OCI-LY1 (cell line): ENCODE data around the gene RBM47.
"Not testable (repeated sequence)": the region's sequence is repeated elsewhere in the genome, so short reads cannot be mapped to it uniquely, and the experiment has no call there.

Experiments used
- H2AFZ ChIP-seq: fragments of 200-600 bp; sonication (generic), shearing (Covaris generic); 2 replicates; pipeline ENCODE4 v1.6.0; 2014; ENCODE audit warnings: antibody characterized with exemption, mild to moderate bottlenecking, low read length
- H3F3A ChIP-seq: fragments of 200-600 bp; sonication (generic), shearing (Covaris generic); 2 replicates; pipeline ENCODE4 v1.6.0; 2014; ENCODE audit warnings: mild to moderate bottlenecking, antibody characterized with exemption, low read length, moderate library complexity; ENCODE audit not compliant: insufficient read depth
- H3K27ac ChIP-seq: fragments of 200-600 bp; sonication (generic); 2 replicates; pipeline ENCODE4 v1.5.1; 2014; ENCODE audit warnings: low read length, mixed run types, mild to moderate bottlenecking, low read depth; ENCODE audit not compliant: poor library complexity, severe bottlenecking
- H3K27me3 ChIP-seq: fragments of 200-600 bp; sonication (generic); 2 replicates; pipeline ENCODE4 v1.6.0; 2014; ENCODE audit warnings: antibody characterized with exemption, mild to moderate bottlenecking, low read length, moderate library complexity; ENCODE audit not compliant: insufficient read depth
- H3K36me3 ChIP-seq: fragments of 200-600 bp; sonication (generic); 2 replicates; pipeline ENCODE4 v1.6.1; 2014; ENCODE audit warnings: mild to moderate bottlenecking, antibody characterized with exemption, low read length, moderate library complexity, mixed read lengths; ENCODE audit not compliant: insufficient read depth
- H3K4me1 ChIP-seq: fragments of 200-600 bp; sonication (generic); 2 replicates; pipeline ENCODE4 v1.5.1; 2014; ENCODE audit warnings: mild to moderate bottlenecking, low read length, moderate library complexity; ENCODE audit not compliant: insufficient read depth, severe bottlenecking
- H3K4me2 ChIP-seq: fragments of 200-600 bp; sonication (generic), shearing (Covaris generic); 2 replicates; pipeline ENCODE4 v1.6.1; 2014; ENCODE audit warnings: low read length
- H3K4me3 ChIP-seq: fragments of 200-600 bp; sonication (generic); 2 replicates; pipeline ENCODE4 v1.5.1; 2014; ENCODE audit warnings: low read length, low read depth, mild to moderate bottlenecking, mixed read lengths; ENCODE audit not compliant: poor library complexity, severe bottlenecking
- H3K79me2 ChIP-seq: fragments of 200-600 bp; shearing (Covaris generic); 2 replicates; pipeline ENCODE4 v1.6.1; 2016; ENCODE audit warnings: mixed run types, low read length, mixed read lengths; ENCODE audit not compliant: insufficient read depth
- H3K9ac ChIP-seq: fragments of 200-600 bp; sonication (generic), shearing (Covaris generic); 2 replicates; pipeline ENCODE4 v1.6.1; 2014; ENCODE audit warnings: mild to moderate bottlenecking, low read length, mixed read lengths
- H3K9me2 ChIP-seq: fragments of 200-600 bp; sonication (generic), shearing (Covaris generic); 2 replicates; pipeline ENCODE4 v1.6.1; 2014; ENCODE audit warnings: low read depth, mild to moderate bottlenecking, low read length, mixed read lengths
- H3K9me3 ChIP-seq: fragments of 200-600 bp; shearing (Covaris generic); 2 replicates; pipeline ENCODE4 v1.6.1; 2014; ENCODE audit warnings: low read length, mixed read lengths
- H4K20me1 ChIP-seq: fragments of 200-600 bp; sonication (generic), shearing (Covaris generic); 2 replicates; pipeline ENCODE4 v1.6.0; 2016; ENCODE audit warnings: mild to moderate bottlenecking, low read length; ENCODE audit not compliant: insufficient read depth
- CTCF ChIP-seq: fragments of 200-600 bp; sonication (generic), shearing (Covaris generic); IDR thresholded peaks from 2 replicates; pipeline ENCODE4 v1.5.1; 2017; ENCODE audit warnings: mild to moderate bottlenecking, antibody characterized with exemption, low read length, moderate library complexity, mixed read lengths
- EZH2 ChIP-seq: fragments of 200-600 bp; sonication (generic), shearing (Covaris generic); IDR thresholded peaks from 2 replicates; pipeline ENCODE4 v1.8.0; 2017; ENCODE audit warnings: borderline replicate concordance, mixed run types, mild to moderate bottlenecking, antibody characterized with exemption, low read length, moderate library complexity, mixed read lengths

RBM47 gene

GRCh38 chr4:40438384-40439026 is 191.2 kb downstream of the RBM47 start:
- H3K27ac ChIP-seq = no peak overlapping the region
- H3F3A ChIP-seq = no peaks in the 10 kb centered on the region
- no peaks in the 10 kb centered on the region for H3K9me2 ChIP-seq
- H2AFZ ChIP-seq = no peak overlapping the region
- H3K4me2 ChIP-seq = no peak overlapping the region
- H4K20me1 ChIP-seq = no peaks in the 10 kb centered on the region
- no peak overlapping the region for H3K9ac ChIP-seq
- no peaks in the 10 kb centered on the region for H3K79me2 ChIP-seq
- H3K36me3 ChIP-seq = no peaks in the 10 kb centered on the region
- no peak for TF ChIP-seq CTCF
- TF ChIP-seq EZH2 = no peak
- H3K4me1 ChIP-seq = no peaks in the 10 kb centered on the region
- H3K27me3 ChIP-seq = no peaks in the 10 kb centered on the region
- H3K9me3 ChIP-seq = no peaks in the 10 kb centered on the region
- H3K4me3 ChIP-seq = no peak overlapping the region

- H2AFZ ChIP-seq = no peak overlapping the region
- no peak overlapping the region for H3K4me2 ChIP-seq
- H3K4me3 ChIP-seq = no peak overlapping the region
- H3K36me3 ChIP-seq = no peaks in the 10 kb centered on the region
- H3K79me2 ChIP-seq = no peaks in the 10 kb centered on the region
- H3K9ac ChIP-seq = no peak overlapping the region
- no peak overlapping the region for H3K27ac ChIP-seq
- no peaks in the 10 kb centered on the region for H3K27me3 ChIP-seq
- H4K20me1 ChIP-seq = no peaks in the 10 kb centered on the region
- H3K9me2 ChIP-seq = no peaks in the 10 kb centered on the region
- TF ChIP-seq EZH2 = no peak
- H3K9me3 ChIP-seq = no peaks in the 10 kb centered on the region
- no peaks in the 10 kb centered on the region for H3K4me1 ChIP-seq
- H3F3A ChIP-seq = no peaks in the 10 kb centered on the region
Measured at GRCh38 chr4:40437741-40438383, 191.8 kb downstream of the RBM47 start.

- H3K9me3 ChIP-seq, H3K27me3 ChIP-seq, H3K36me3 ChIP-seq, H3K4me3 ChIP-seq, H3K9ac ChIP-seq, H3K9me2 ChIP-seq, H2AFZ ChIP-seq, H3F3A ChIP-seq, H3K27ac ChIP-seq, H3K4me2 ChIP-seq, H4K20me1 ChIP-seq, H3K4me1 ChIP-seq, H3K79me2 ChIP-seq: not testable (repeated sequence)
Measured at GRCh38 chr4:40435306-40435705, 194.4 kb downstream of the RBM47 start.

GRCh38 chr4:40434126-40434687 is 195.5 kb downstream of the RBM47 start:
- no peaks in the 10 kb centered on the region for H3K9me3 ChIP-seq
- H3K27ac ChIP-seq = no peak overlapping the region
- H3F3A ChIP-seq = no peaks in the 10 kb centered on the region
- no peak overlapping the region for H2AFZ ChIP-seq
- H3K4me2 ChIP-seq = no peak overlapping the region
- no peaks in the 10 kb centered on the region for H4K20me1 ChIP-seq
- TF ChIP-seq CTCF (no peak), EZH2 (no peak)
- H3K79me2 ChIP-seq = no peaks in the 10 kb centered on the region
- no peak overlapping the region for H3K9ac ChIP-seq
- H3K4me3 ChIP-seq = no peak overlapping the region
- H3K36me3 ChIP-seq = no peaks in the 10 kb centered on the region
- H3K9me2 ChIP-seq = no peaks in the 10 kb centered on the region
- no peaks in the 10 kb centered on the region for H3K27me3 ChIP-seq
- H3K4me1 ChIP-seq = no peaks in the 10 kb centered on the region
